ENCODE results near the gene NDUFS7. TPM values are rescaled to one million over a fixed set of nuclear protein-coding genes. Genes with fewer than 3 reads are reported as not detected.

The NDUFS7 gene
- total and polyA plus RNA-seq, 10 of the 15 experiments (the other 5 are each of a cell fraction or from before 2014, with no cell fraction given): 5.1 to 282 (median 92.9) TPM

DNA sequence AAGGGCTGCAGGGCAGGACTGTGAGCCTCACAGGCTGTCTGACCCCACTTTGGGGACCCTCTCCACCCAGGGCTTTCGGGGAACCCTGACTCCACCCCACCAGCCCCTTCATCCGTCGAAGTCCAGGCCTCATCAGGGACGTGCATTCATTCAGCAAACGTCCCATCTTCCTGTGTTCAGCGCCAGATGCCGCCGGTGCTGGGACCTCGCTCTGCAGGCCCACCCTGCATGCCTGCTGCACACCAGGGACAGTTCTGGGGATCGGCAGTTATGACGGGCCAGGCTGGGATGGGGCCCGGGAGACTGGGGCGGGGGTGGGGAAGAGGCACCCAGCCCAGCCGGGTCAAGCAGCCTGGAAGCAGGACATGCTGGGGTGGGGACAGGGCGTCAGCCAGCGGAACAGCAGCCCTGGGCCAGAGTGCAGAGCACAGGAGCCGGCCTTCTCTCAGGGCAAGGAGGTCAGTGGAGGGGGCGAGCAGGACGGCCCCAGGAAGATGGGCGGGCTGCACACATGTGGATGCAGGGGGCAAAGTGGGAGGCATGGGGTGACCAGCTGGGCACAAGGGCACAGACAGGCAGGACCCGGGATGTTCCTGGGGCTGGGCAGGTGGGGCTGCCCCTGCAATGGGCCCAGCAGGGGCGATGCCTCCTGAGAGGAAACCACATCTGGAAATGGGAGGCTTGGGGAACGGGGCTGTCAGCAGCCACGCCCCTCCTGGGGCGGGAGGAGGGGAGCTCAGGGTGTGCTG is 12.5 kb downstream of the NDUFS7 start:
- H3K36me3 ChIP-seq (ENCODE audit: control insufficient read depth in 2 of 2, insufficient read depth in 2 of 2, low read length in 1 of 2): peaks cover 0 to 1% of the 10 kb centered on the region in 2 experiments
- ChIA-PET POLR2A (no interaction called here), CTCF (no interaction called here), RAD21 (ENCODE audit: unreplicated experiment) (interaction anchor here (1.1 kb wide), 1 partner anchor 117 kb away, joined by 3 read pairs; no protein-coding TSS in a partner anchor), SMC1A (ENCODE audit: uncharacterized antibody, unreplicated experiment) (no interaction called here)
- no peak overlapping the region for H3K4me2 ChIP-seq (ENCODE audit: control insufficient read depth, insufficient read depth)
- no peak overlapping the region for H2AFZ ChIP-seq (ENCODE audit: control insufficient read depth, low read depth, low read length)
- peaks cover 4% of the 10 kb centered on the region for H3K4me1 ChIP-seq (ENCODE audit: control insufficient read depth, insufficient read depth, low read length)
- ATAC-seq: no peak
- no peak overlapping the region for H3K9ac ChIP-seq (ENCODE audit: control insufficient read depth, insufficient read depth, low read length)
- intact Hi-C loops (cut with micrococcal nuclease; ENCODE audit: unreplicated experiment) (no loop called here), in situ Hi-C loops (cut with MboI) (no loop called here)
- DNase-seq (ENCODE audit: low read depth, low spot score): no peak
- 70% methylated on average over 25 of the region's 25 CpGs for WGBS (ENCODE audit: insufficient coverage, insufficient replicate concordance, low lambda C conversion rate, missing lambda C conversion rate)
- H4K20me1 ChIP-seq (ENCODE audit: control insufficient read depth, insufficient read depth): no peaks in the 10 kb centered on the region
- FAIRE-seq: no peak
- TF ChIP-seq DPF2 (IDR thresholded peaks at IDR 0.05) (no peak), POLR2A (IDR thresholded peaks at IDR 0.05; ENCODE audit: low read depth, low read length) (peak; percentile 44)
- H3K9me3 ChIP-seq (replicated peaks; ENCODE audit: control insufficient read depth, insufficient read depth, low read length): no peaks in the 10 kb centered on the region
- H3K79me2 ChIP-seq (ENCODE audit: control insufficient read depth, insufficient read depth, low read length): no peaks in the 10 kb centered on the region; the same call in 1 of the 2 replicates
- BruUV-seq (replicated peaks): no TSS peak
- no peak overlapping the region for H3K27ac ChIP-seq (ENCODE audit: control insufficient read depth, insufficient read depth)
- H3K4me3 ChIP-seq: no peak overlapping the region
- no peaks in the 10 kb centered on the region for H3K27me3 ChIP-seq (replicated peaks in 1 of 2; ENCODE audit: control insufficient read depth in 2 of 2, insufficient read depth in 2 of 2, low read length in 1 of 2)

DNA sequence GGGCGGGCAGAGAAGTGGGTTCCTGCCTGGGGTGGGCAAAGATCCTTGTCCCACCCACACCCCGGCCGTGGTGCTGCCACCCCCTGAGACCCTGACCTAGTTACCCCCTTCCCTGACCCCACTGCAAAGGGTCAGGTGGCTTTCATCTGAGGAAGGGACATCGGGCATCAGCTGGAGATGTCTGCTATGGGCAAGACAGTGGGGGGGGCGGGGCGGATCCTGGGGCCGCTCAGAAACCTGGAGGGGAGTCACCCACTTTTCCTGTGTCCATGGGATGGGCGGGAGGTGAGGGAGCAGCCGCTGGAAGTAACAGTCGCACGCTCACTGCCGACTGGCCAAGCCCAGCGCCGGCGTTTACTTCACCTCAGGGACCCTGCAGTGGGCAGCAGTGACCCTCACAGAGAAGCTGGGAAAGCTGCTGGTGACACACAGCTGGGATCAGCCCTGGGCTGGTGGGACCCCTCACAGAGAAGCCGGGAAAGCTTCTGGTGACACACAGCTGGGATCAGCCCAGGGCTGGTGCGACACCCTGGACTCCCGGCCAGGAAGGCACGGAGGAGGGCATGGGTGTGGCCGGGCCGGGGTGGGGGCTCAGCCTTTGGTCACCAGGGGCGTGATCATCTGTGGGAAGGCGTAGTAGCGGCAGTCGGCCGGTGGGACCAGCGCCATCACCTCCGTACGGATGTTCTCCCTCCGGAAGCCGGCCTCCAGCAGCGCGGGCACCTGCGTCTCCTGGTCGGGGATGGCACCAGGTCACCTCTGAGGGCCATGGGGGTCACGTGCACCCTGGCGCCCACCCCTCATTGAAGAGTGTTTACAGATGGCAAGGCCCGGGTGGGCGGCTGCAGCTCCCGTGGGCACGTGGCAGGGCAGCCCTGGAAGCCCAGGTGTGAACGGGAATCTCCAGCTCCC is 13.3 kb downstream of the NDUFS7 start:
- ATAC-seq: no peak
- Histone ChIP-seq H2AFZ (ENCODE audit: control insufficient read depth, low read depth, low read length) (no peak overlapping the region), H3K27me3 (replicated peaks in 1 of 2; ENCODE audit: control insufficient read depth in 2 of 2, insufficient read depth in 2 of 2, low read length in 1 of 2) (no peaks in the 10 kb centered on the region; a peak in 1 of 4 replicates), H3K9ac (ENCODE audit: control insufficient read depth, insufficient read depth, low read length) (no peak overlapping the region), H3K4me3 (no peak overlapping the region), H3K4me1 (ENCODE audit: control insufficient read depth, insufficient read depth, low read length) (peaks cover 4% of the 10 kb centered on the region), H3K9me3 (replicated peaks; ENCODE audit: control insufficient read depth, insufficient read depth, low read length) (no peaks in the 10 kb centered on the region), H4K20me1 (ENCODE audit: control insufficient read depth, insufficient read depth) (no peaks in the 10 kb centered on the region), H3K27ac (ENCODE audit: control insufficient read depth, insufficient read depth) (no peak overlapping the region), H3K36me3 (ENCODE audit: control insufficient read depth in 2 of 2, insufficient read depth in 2 of 2, low read length in 1 of 2) (peaks cover 0 to 1% of the 10 kb centered on the region in 2 experiments), H3K79me2 (ENCODE audit: control insufficient read depth, insufficient read depth, low read length) (no peaks in the 10 kb centered on the region; the same call in 1 of the 2 replicates), H3K4me2 (ENCODE audit: control insufficient read depth, insufficient read depth) (no peak overlapping the region)
- POLR2A ChIA-PET: interaction anchor here (0.6 kb wide), 1 partner anchor 90 kb away, joined by 4 read pairs; no protein-coding TSS in a partner anchor
- SMC1A ChIA-PET (ENCODE audit: uncharacterized antibody, unreplicated experiment): no interaction called here
- CTCF ChIA-PET: no interaction called here
- in situ Hi-C loops (cut with MboI): no loop called here
- TF ChIP-seq, protein P1, sequence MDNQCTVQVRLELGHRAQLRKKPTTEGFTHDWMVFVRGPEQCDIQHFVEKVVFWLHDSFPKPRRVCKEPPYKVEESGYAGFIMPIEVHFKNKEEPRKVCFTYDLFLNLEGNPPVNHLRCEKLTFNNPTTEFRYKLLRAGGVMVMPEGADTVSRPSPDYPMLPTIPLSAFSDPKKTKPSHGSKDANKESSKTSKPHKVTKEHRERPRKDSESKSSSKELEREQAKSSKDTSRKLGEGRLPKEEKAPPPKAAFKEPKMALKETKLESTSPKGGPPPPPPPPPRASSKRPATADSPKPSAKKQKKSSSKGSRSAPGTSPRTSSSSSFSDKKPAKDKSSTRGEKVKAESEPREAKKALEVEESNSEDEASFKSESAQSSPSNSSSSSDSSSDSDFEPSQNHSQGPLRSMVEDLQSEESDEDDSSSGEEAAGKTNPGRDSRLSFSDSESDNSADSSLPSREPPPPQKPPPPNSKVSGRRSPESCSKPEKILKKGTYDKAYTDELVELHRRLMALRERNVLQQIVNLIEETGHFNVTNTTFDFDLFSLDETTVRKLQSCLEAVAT (IDR thresholded peaks at IDR 0.05): peak; percentile 66; the same call in 1 of the 2 replicates
- TF ChIP-seq POLR2A (IDR thresholded peaks at IDR 0.05; ENCODE audit: low read depth, low read length) (0 out of 2 replicates have a peak, but pooled peaks have one; percentile 33), SRF (IDR thresholded peaks at IDR 0.05; ENCODE audit: low read depth in 2 of 2, low read length in 2 of 2) (peak in 1 of 2 experiments; percentile 65; a peak in 1 of 4 replicates)
- TF ChIP-seq, protein P2, sequence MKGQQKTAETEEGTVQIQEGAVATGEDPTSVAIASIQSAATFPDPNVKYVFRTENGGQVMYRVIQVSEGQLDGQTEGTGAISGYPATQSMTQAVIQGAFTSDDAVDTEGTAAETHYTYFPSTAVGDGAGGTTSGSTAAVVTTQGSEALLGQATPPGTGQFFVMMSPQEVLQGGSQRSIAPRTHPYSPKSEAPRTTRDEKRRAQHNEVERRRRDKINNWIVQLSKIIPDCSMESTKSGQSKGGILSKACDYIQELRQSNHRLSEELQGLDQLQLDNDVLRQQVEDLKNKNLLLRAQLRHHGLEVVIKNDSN (IDR thresholded peaks at IDR 0.05; ENCODE audit: borderline replicate concordance, extremely low read length, insufficient read depth, low read depth, low read length): no peak
- DNase-seq (ENCODE audit: low read depth, low spot score): no peak
- intact Hi-C loops (cut with micrococcal nuclease; ENCODE audit: unreplicated experiment): no loop called here
- WGBS (ENCODE audit: insufficient coverage, insufficient replicate concordance, low lambda C conversion rate, missing lambda C conversion rate): 67% methylated on average over 30 of the region's 42 CpGs
- no peak for FAIRE-seq
- BruUV-seq (replicated peaks): no TSS peak
- RAD21 ChIA-PET (ENCODE audit: unreplicated experiment): interaction anchor here (1.1 kb wide), 1 partner anchor 118 kb away, joined by 3 read pairs; no protein-coding TSS in a partner anchor

All from GM12878 (cell line).